Osteoblast (primary cell): Measurements from ENCODE around the gene SHISA9. TPM values are rescaled to one million over a fixed set of nuclear protein-coding genes. Genes with fewer than 3 reads are reported as not detected.

Experiments
- DNase-seq: peaks from one replicate; pipeline ENCODE4 v3.0.0; 2011; ENCODE audit warnings: low spot score, mixed read lengths; ENCODE audit not compliant: insufficient read length; ENCODE audit errors: missing footprints
- H2AFZ ChIP-seq: 2 replicates; pipeline ENCODE4 v1.6.0; 2011; ENCODE audit warnings: mild to moderate bottlenecking, low read length
- H3K27ac ChIP-seq: 2 replicates; pipeline ENCODE4 v1.5.1; 2011; ENCODE audit warnings: mild to moderate bottlenecking, low read depth, low read length, moderate library complexity
- H3K27me3 ChIP-seq: 2 replicates; pipeline ENCODE4 v1.6.0; 2012; ENCODE audit warnings: mild to moderate bottlenecking, control low read depth, inconsistent platforms, low read length, moderate library complexity; ENCODE audit not compliant: insufficient read depth
- H3K36me3 ChIP-seq: 2 replicates; pipeline ENCODE4 v1.5.1; 2011; ENCODE audit warnings: mild to moderate bottlenecking, low read length, control low read depth, moderate library complexity; ENCODE audit not compliant: insufficient read depth
- H3K4me1 ChIP-seq: 2 replicates; pipeline ENCODE4 v1.5.1; 2011; ENCODE audit warnings: mild to moderate bottlenecking, low read length, control low read depth, moderate library complexity; ENCODE audit not compliant: insufficient read depth
- H3K4me2 ChIP-seq: 2 replicates; pipeline ENCODE4 v1.6.0; 2011; ENCODE audit warnings: mild to moderate bottlenecking, low read length; ENCODE audit not compliant: insufficient read depth
- H3K4me3 ChIP-seq: fragments of 200-600 bp; sonication (generic); 3 replicates; pipeline ENCODE4 v1.5.1; 2012; ENCODE audit warnings: mild to moderate bottlenecking, low read length, inconsistent platforms; ENCODE audit not compliant: insufficient read depth
- H3K79me2 ChIP-seq: 2 replicates; pipeline ENCODE4 v1.6.0; 2012; ENCODE audit warnings: mild to moderate bottlenecking, low read length, control low read depth, inconsistent platforms; ENCODE audit not compliant: insufficient read depth
- H3K9me3 ChIP-seq: 2 replicates; pipeline ENCODE4 v1.5.1; 2011; ENCODE audit warnings: low read depth, low read length, control low read depth
- H4K20me1 ChIP-seq: 2 replicates; pipeline ENCODE4 v1.6.0; 2012; ENCODE audit warnings: mild to moderate bottlenecking, low read length, control low read depth; ENCODE audit not compliant: insufficient read depth
- total RNA-seq: library from RNA; depleted of rRNA; stranded (reverse); fragments of >200 nt; gene quantifications from 2 replicates; pipeline ENCODE4 v1.2.3, GENCODE V29; 2012
- TF ChIP-seq, protein P1 (sequence below): IDR thresholded peaks from 2 replicates; pipeline ENCODE4 v1.5.1; 2011; ENCODE audit warnings: mild to moderate bottlenecking, low read depth, low read length, moderate library complexity; ENCODE audit errors: extremely low read depth

The SHISA9 gene
- total RNA-seq, 1 donor, result under 0.01 TPM

DNA sequence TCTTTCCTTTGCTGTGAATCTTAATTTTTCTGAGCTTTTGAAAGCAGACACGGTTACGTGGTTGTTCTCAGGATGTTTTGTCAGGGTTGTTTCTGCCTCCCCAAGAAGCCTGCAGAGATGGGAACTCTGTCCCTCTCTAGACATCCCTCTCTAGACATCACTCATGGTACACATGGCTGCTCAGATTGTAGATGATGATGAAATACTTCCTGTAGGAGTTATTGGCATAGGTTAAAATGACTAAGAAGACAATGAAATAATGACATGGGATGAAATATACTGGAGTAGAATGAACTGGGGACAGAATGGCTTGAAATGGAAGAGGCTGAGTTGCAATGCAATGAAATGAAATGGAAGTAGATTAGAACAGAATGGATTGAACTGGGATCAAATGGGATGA, 253.4 kb downstream of the SHISA9 start:
- Histone ChIP-seq H3K4me2 (no peak overlapping the region), H3K9me3 (no peaks in the 10 kb centered on the region), H3K36me3 (no peaks in the 10 kb centered on the region), H3K79me2 (no peaks in the 10 kb centered on the region), H3K27me3 (no peaks in the 10 kb centered on the region), H3K27ac (no peak overlapping the region), H2AFZ (no peak overlapping the region), H3K4me3 (no peak overlapping the region), H4K20me1 (no peaks in the 10 kb centered on the region), H3K4me1 (no peaks in the 10 kb centered on the region)
- TF ChIP-seq, protein P1, sequence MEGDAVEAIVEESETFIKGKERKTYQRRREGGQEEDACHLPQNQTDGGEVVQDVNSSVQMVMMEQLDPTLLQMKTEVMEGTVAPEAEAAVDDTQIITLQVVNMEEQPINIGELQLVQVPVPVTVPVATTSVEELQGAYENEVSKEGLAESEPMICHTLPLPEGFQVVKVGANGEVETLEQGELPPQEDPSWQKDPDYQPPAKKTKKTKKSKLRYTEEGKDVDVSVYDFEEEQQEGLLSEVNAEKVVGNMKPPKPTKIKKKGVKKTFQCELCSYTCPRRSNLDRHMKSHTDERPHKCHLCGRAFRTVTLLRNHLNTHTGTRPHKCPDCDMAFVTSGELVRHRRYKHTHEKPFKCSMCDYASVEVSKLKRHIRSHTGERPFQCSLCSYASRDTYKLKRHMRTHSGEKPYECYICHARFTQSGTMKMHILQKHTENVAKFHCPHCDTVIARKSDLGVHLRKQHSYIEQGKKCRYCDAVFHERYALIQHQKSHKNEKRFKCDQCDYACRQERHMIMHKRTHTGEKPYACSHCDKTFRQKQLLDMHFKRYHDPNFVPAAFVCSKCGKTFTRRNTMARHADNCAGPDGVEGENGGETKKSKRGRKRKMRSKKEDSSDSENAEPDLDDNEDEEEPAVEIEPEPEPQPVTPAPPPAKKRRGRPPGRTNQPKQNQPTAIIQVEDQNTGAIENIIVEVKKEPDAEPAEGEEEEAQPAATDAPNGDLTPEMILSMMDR, result no peak
- DNase-seq, result no peak

DNA sequence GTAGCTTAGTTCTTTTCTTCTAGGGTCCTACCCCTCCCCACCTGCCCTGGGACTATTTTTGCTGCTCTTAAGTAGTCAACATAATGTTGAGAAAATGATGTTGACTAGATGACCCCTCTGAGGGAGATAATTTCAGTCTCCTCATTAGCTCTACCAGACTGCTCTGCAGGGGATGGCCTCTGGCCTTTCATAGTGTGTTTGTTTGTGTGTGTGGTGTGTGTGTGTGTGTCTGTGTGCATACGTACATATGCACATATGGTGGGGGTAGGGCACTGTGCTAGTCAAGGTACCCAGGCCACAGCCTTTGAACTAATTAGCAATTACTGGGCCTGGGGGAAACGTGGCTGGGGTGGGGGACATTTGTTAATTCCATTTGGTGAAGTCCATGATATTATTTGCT, 254.0 kb downstream of the SHISA9 start:
- Histone ChIP-seq H3K27me3 (no peaks in the 10 kb centered on the region), H3K4me1 (no peaks in the 10 kb centered on the region), H4K20me1 (no peaks in the 10 kb centered on the region), H3K79me2 (no peaks in the 10 kb centered on the region), H3K27ac (no peak overlapping the region), H3K4me2 (no peak overlapping the region), H3K36me3 (no peaks in the 10 kb centered on the region), H3K9me3 (no peaks in the 10 kb centered on the region), H3K4me3 (no peak overlapping the region), H2AFZ (no peak overlapping the region)
- no peak for DNase-seq
- TF ChIP-seq, protein P1, result no peak

DNA sequence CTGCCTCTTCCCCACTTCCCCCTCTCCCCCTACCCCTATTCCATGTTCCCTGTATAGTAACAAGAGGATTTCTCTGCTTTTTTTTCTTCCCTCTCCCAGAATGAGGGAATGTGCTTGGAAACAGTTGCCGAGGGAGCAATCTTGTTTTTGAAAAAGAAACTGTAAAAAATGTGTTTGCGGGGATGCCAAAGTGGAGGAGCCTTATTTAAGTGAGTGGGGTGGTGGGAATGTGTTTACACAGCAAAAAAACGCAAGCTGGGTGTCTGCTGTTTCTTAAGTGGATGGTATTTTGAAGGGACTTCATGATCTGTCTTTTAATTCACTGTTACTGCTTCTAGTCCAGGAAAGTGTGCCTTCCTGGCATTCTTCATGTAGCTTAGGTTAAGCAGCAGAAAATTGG, 254.4 kb downstream of the SHISA9 start:
- TF ChIP-seq, protein P1, result no peak
- Histone ChIP-seq H4K20me1 (no peaks in the 10 kb centered on the region), H3K4me2 (no peak overlapping the region), H3K4me3 (no peak overlapping the region), H3K79me2 (no peaks in the 10 kb centered on the region), H3K4me1 (no peaks in the 10 kb centered on the region), H3K36me3 (no peaks in the 10 kb centered on the region), H3K9me3 (no peaks in the 10 kb centered on the region), H2AFZ (no peak overlapping the region), H3K27me3 (no peaks in the 10 kb centered on the region), H3K27ac (no peak overlapping the region)
- DNase-seq, result no peak

DNA sequence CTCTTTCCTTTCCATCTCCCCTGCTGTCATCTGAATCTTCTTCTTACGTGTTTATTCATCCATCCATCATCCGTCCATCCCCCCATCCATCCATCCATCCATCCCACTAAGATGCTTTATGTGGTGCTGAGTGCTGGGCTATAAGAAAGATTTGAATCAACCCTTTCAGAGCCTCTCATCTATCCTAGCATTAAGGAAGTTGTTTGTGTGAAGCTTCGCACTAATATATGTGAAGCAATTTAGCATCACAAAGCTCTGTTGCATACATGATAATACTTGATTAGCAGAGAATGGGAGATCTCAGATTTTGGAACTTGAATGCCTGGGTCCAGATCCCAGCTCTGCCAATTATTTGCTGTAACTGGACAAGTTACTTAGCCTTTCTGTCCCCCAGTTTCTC, 255.7 kb downstream of the SHISA9 start:
- H3K36me3 ChIP-seq, result no peaks in the 10 kb centered on the region
- no peak overlapping the region for H3K4me2 ChIP-seq
- no peak overlapping the region for H2AFZ ChIP-seq
- H3K27ac ChIP-seq, result no peak overlapping the region
- H3K79me2 ChIP-seq, result no peaks in the 10 kb centered on the region
- H3K4me1 ChIP-seq, result no peaks in the 10 kb centered on the region
- no peaks in the 10 kb centered on the region for H3K9me3 ChIP-seq
- H4K20me1 ChIP-seq, result no peaks in the 10 kb centered on the region
- no peak for DNase-seq
- H3K4me3 ChIP-seq, result no peak overlapping the region
- H3K27me3 ChIP-seq, result no peaks in the 10 kb centered on the region
- TF ChIP-seq, protein P1, result no peak
